ENCODE measurements around the gene MR1. TPM values are rescaled to one million over a fixed set of nuclear protein-coding genes. Genes with fewer than 3 reads are reported as not detected.

The MR1 gene
- total and polyA plus RNA-seq, 2 of the 13 experiments (the other 11 are each of a cell fraction or from before 2014, with no cell fraction given): 7.7 to 10.4 TPM

DNA sequence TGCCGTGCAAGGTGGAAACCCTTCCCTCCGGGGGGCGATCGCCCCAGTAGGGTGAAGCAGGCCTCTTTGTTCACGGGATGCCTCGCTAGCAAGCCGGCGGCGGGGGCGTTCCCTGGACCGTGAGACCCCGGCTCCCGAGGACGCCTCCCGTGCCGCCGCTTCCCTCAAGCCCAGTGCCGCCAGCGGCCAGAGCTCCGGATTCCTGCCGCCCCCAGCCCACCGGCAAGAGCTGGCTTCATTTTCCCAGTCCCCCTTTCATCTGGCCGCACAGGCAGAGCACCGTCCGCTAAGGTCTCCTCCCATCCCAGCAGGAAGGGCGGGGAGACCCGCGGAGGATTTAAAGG lies 71.0 kb downstream of the MR1 start (continued):
- TF ChIP-seq CTCF (CRISPR knock-in tag; IDR thresholded peaks at IDR 0.05) (peak; percentile 11; the same call in 1 of the 2 replicates), AKAP8 (CRISPR knock-in tag; IDR thresholded peaks at IDR 0.05) (no peak), ZNF746 (CRISPR knock-in tag; IDR thresholded peaks at IDR 0.05) (peak; percentile 33; the same call in 1 of the 2 replicates), DRAP1 (CRISPR knock-in tag; IDR thresholded peaks at IDR 0.05) (0 out of 2 replicates have a peak, but pooled peaks have one; percentile 29), ARHGAP35 (CRISPR knock-in tag; IDR thresholded peaks at IDR 0.05; ENCODE audit: borderline replicate concordance) (0 out of 2 replicates have a peak, but pooled peaks have one; percentile 77), RNF2 (conservative IDR thresholded peaks at IDR 0.05; ENCODE audit: low read depth) (peak; percentile 73; the same call in 1 of the 2 replicates), ZNF619 (CRISPR knock-in tag; IDR thresholded peaks at IDR 0.05) (0 out of 2 replicates have a peak, but pooled peaks have one; percentile 24), CCDC6 (CRISPR knock-in tag; IDR thresholded peaks at IDR 0.05) (0 out of 2 replicates have a peak, but pooled peaks have one; percentile 1), ZNF792 (CRISPR knock-in tag; IDR thresholded peaks at IDR 0.05) (0 out of 2 replicates have a peak, but pooled peaks have one; percentile 41), HINFP (CRISPR knock-in tag; IDR thresholded peaks at IDR 0.05; ENCODE audit: low read depth) (no peak), HNRNPL (IDR thresholded peaks at IDR 0.05; ENCODE audit: low read depth, low read length) (no peak), YEATS2 (CRISPR knock-in tag; IDR thresholded peaks at IDR 0.05; ENCODE audit: borderline replicate concordance) (0 out of 2 replicates have a peak, but pooled peaks have one; percentile 22), ZNF788 (CRISPR knock-in tag; IDR thresholded peaks at IDR 0.05; ENCODE audit: borderline replicate concordance) (no peak), ZBTB38 (CRISPR knock-in tag; IDR thresholded peaks at IDR 0.05) (no peak), ZNF598 (CRISPR knock-in tag; IDR thresholded peaks at IDR 0.05; ENCODE audit: borderline replicate concordance) (peak; percentile 69; the same call in 1 of the 2 replicates), SOX6 (IDR thresholded peaks at IDR 0.05) (no peak), SOX6 (CRISPR knock-in tag; IDR thresholded peaks at IDR 0.05) (peak; percentile 53), ZNF136 (CRISPR knock-in tag; IDR thresholded peaks at IDR 0.05; ENCODE audit: low read depth) (0 out of 2 replicates have a peak, but pooled peaks have one; percentile 39), ZNF703 (CRISPR knock-in tag; IDR thresholded peaks at IDR 0.05; ENCODE audit: borderline replicate concordance) (0 out of 2 replicates have a peak, but pooled peaks have one; percentile 66), KLF12 (CRISPR knock-in tag; IDR thresholded peaks at IDR 0.05; ENCODE audit: borderline replicate concordance) (no peak), FOXC1 (CRISPR knock-in tag; IDR thresholded peaks at IDR 0.05; ENCODE audit: borderline replicate concordance) (0 out of 2 replicates have a peak, but pooled peaks have one; percentile 55)
- TF ChIP-seq, protein P1, sequence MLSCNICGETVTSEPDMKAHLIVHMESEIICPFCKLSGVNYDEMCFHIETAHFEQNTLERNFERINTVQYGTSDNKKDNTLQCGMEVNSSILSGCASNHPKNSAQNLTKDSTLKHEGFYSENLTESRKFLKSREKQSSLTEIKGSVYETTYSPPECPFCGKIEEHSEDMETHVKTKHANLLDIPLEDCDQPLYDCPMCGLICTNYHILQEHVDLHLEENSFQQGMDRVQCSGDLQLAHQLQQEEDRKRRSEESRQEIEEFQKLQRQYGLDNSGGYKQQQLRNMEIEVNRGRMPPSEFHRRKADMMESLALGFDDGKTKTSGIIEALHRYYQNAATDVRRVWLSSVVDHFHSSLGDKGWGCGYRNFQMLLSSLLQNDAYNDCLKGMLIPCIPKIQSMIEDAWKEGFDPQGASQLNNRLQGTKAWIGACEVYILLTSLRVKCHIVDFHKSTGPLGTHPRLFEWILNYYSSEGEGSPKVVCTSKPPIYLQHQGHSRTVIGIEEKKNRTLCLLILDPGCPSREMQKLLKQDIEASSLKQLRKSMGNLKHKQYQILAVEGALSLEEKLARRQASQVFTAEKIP (CRISPR knock-in tag; IDR thresholded peaks at IDR 0.05; ENCODE audit: borderline replicate concordance): no peak
- TF ChIP-seq, protein P2, sequence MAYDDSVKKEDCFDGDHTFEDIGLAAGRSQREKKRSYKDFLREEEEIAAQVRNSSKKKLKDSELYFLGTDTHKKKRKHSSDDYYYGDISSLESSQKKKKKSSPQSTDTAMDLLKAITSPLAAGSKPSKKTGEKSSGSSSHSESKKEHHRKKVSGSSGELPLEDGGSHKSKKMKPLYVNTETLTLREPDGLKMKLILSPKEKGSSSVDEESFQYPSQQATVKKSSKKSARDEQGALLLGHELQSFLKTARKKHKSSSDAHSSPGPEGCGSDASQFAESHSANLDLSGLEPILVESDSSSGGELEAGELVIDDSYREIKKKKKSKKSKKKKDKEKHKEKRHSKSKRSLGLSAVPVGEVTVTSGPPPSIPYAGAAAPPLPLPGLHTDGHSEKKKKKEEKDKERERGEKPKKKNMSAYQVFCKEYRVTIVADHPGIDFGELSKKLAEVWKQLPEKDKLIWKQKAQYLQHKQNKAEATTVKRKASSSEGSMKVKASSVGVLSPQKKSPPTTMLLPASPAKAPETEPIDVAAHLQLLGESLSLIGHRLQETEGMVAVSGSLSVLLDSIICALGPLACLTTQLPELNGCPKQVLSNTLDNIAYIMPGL (CRISPR knock-in tag; IDR thresholded peaks at IDR 0.05; ENCODE audit: borderline replicate concordance in 1 of 2, low read depth in 1 of 2): 0 out of 4 replicates have a peak, but pooled peaks of 1 of the 2 experiments have one; percentile 35
